COLO829 (cell line): ENCODE measurements around the gene NR5A1.

Experiments
- DNase-seq: peaks from one replicate; pipeline ENCODE4 v3.0.0; 2012; ENCODE audit warnings: low spot score

NR5A1 gene

GRCh38 chr9:124457887-124458431 is 49.2 kb downstream of the NR5A1 start:
- no peak for DNase-seq

GRCh38 chr9:124457079-124457886 is 49.9 kb downstream of the NR5A1 start:
- DNase-seq = no peak

- DNase-seq = no peak
Observed at GRCh38 chr9:124456341-124457078, 50.7 kb downstream of the NR5A1 start.

- no peak for DNase-seq
Observed at GRCh38 chr9:124455820-124456219, 51.4 kb downstream of the NR5A1 start.

- no peak for DNase-seq
Observed at GRCh38 chr9:124454791-124455443, 52.3 kb downstream of the NR5A1 start.

GRCh38 chr9:124454296-124454695 is 52.9 kb downstream of the NR5A1 start:
- DNase-seq = no peak

GRCh38 chr9:124453586-124454191 is 53.5 kb downstream of the NR5A1 start:
- no peak for DNase-seq

- DNase-seq = no peak
Observed at GRCh38 chr9:124452841-124453585, 54.2 kb downstream of the NR5A1 start.

- no peak for DNase-seq
Observed at GRCh38 chr9:124452326-124452725, 54.9 kb downstream of the NR5A1 start.

GRCh38 chr9:124450931-124451661 is 56.1 kb downstream of the NR5A1 start:
- no peak for DNase-seq

GRCh38 chr9:124450241-124450924 is 56.8 kb downstream of the NR5A1 start, which contains the start of gene ADGRD2:
Gene ADGRD2, plus strand, starts transcription at chr9:124450451. Its CDS starts 1,216 bp downstream, at chr9:124451667.
- DNase-seq = no peak

GRCh38 chr9:124449381-124450151 is 57.6 kb downstream of the NR5A1 start:
- DNase-seq = no peak

GRCh38 chr9:124448019-124448418 is 59.2 kb downstream of the NR5A1 start:
- DNase-seq = no peak

- DNase-seq = no peak
Observed at GRCh38 chr9:124447297-124447661, 59.9 kb downstream of the NR5A1 start.

GRCh38 chr9:124444166-124444565 is 63.0 kb downstream of the NR5A1 start:
- DNase-seq = no peak

- DNase-seq = no peak
Observed at GRCh38 chr9:124443625-124444024, 63.6 kb downstream of the NR5A1 start.

- no peak for DNase-seq
Observed at GRCh38 chr9:124442826-124443225, 64.4 kb downstream of the NR5A1 start.

- DNase-seq = no peak
Observed at GRCh38 chr9:124442379-124442778, 64.8 kb downstream of the NR5A1 start.

- no peak for DNase-seq
Observed at GRCh38 chr9:124441291-124441690, 65.9 kb downstream of the NR5A1 start.
